SK-N-SH (cell line): ENCODE data around the gene COPS7A.

Experiments used
- EZH2phosphoT487 ChIP-seq: fragments of 200-600 bp; sonication (generic); IDR thresholded peaks from 2 replicates; pipeline ENCODE4 v1.6.1; 2017; ENCODE audit warnings: low read depth, mixed run types, mild to moderate bottlenecking, antibody characterized with exemption, moderate library complexity, borderline replicate concordance
- NRF1 ChIP-seq: IDR thresholded peaks from 2 replicates; pipeline ENCODE4 v1.6.1; 2012; ENCODE audit warnings: low read depth, mild to moderate bottlenecking, low read length
- RXRA ChIP-seq: IDR thresholded peaks from 2 replicates; pipeline ENCODE4 v1.4.0; 2012; ENCODE audit warnings: low read depth, mild to moderate bottlenecking, borderline replicate concordance
- SMC3 ChIP-seq: IDR thresholded peaks from 2 replicates; pipeline ENCODE4 v1.6.1; 2012; ENCODE audit warnings: low read depth, low read length, improper control_type of control experiment
- TF ChIP-seq, protein P1 (sequence below): IDR thresholded peaks from 2 replicates; pipeline ENCODE4 v1.4.0; 2012; ENCODE audit warnings: low read depth
- TF ChIP-seq, protein P2 (sequence below): fragments of 200-600 bp; sonication (generic); IDR thresholded peaks from 2 replicates; pipeline ENCODE4 v1.6.1; 2017; ENCODE audit warnings: antibody characterized with exemption, mild to moderate bottlenecking, moderate library complexity
- TF ChIP-seq, protein P3 (sequence below): fragments of 150-350 bp; IDR thresholded peaks from 2 replicates; pipeline ENCODE4 v1.6.1; 2017; ENCODE audit warnings: antibody characterized with exemption, low read length, low read depth, borderline replicate concordance

DNA sequence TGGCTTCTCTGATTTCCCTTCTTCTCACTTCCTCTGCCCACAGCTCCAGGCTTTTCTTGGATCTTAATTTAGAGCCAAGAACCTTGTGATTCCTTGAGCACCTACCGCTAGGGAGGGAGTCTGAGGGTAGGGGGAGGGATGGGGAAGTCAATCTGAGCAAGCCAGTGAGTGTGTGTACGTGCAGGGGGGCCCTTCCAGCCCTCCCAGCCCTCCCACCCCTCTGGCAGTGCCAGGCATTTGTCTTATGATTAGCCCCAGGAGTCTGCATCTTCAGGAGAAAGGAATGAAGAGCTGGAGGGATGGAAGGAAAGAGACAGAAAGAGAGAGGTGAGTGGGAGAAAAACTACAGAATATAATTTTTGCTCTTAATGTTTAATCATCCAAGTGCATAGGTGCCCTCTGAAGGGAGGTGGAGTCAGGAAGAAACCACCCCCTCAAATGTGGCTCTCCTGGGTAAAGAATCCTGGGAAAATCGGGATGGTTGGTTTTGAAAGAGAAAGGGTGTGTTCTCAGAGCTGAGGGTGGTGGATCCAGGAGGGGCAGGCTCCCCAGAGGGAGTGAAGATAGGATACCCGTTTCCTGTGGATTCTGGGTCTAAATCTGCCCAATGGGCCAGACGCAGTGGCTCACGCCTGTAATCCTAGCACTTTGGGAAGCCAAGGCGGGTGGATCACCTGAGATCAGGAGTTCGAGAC is 25.3 kb upstream of the COPS7A start:
- no peak for TF ChIP-seq SMC3
- no peak for TF ChIP-seq EZH2phosphoT487
- TF ChIP-seq NRF1, result no peak
- TF ChIP-seq RXRA, result no peak
- TF ChIP-seq, protein P1, sequence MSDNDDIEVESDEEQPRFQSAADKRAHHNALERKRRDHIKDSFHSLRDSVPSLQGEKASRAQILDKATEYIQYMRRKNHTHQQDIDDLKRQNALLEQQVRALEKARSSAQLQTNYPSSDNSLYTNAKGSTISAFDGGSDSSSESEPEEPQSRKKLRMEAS, result no peak
- TF ChIP-seq, protein P2, sequence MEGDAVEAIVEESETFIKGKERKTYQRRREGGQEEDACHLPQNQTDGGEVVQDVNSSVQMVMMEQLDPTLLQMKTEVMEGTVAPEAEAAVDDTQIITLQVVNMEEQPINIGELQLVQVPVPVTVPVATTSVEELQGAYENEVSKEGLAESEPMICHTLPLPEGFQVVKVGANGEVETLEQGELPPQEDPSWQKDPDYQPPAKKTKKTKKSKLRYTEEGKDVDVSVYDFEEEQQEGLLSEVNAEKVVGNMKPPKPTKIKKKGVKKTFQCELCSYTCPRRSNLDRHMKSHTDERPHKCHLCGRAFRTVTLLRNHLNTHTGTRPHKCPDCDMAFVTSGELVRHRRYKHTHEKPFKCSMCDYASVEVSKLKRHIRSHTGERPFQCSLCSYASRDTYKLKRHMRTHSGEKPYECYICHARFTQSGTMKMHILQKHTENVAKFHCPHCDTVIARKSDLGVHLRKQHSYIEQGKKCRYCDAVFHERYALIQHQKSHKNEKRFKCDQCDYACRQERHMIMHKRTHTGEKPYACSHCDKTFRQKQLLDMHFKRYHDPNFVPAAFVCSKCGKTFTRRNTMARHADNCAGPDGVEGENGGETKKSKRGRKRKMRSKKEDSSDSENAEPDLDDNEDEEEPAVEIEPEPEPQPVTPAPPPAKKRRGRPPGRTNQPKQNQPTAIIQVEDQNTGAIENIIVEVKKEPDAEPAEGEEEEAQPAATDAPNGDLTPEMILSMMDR, result no peak
- TF ChIP-seq, protein P3, sequence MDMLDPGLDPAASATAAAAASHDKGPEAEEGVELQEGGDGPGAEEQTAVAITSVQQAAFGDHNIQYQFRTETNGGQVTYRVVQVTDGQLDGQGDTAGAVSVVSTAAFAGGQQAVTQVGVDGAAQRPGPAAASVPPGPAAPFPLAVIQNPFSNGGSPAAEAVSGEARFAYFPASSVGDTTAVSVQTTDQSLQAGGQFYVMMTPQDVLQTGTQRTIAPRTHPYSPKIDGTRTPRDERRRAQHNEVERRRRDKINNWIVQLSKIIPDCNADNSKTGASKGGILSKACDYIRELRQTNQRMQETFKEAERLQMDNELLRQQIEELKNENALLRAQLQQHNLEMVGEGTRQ, result no peak
